HCT116 (cell line): Measurements from ENCODE around the gene FLVCR2.

ENCODE experiments used
- EZH2 ChIP-seq: fragments of 200-600 bp; sonication (generic); IDR thresholded peaks from 2 replicates; pipeline ENCODE4 v1.6.1; 2017; ENCODE audit warnings: antibody characterized with exemption, mixed run types
- EZH2phosphoT487 ChIP-seq: fragments of 200-600 bp; IDR thresholded peaks from 2 replicates; pipeline ENCODE4 v1.6.1; 2018; ENCODE audit warnings: antibody characterized with exemption, borderline replicate concordance
- FOSL1 ChIP-seq: IDR thresholded peaks from 2 replicates; pipeline ENCODE4 v1.6.1; 2012; ENCODE audit warnings: low read depth
- JUND ChIP-seq: IDR thresholded peaks from 2 replicates; pipeline ENCODE4 v1.6.1; 2012
- POLR2A ChIP-seq: IDR thresholded peaks from 2 replicates; pipeline ENCODE4 v1.7.0; 2011; ENCODE audit warnings: borderline replicate concordance; ENCODE audit not compliant: insufficient read depth, insufficient read length; ENCODE audit errors: extremely low read depth
- POLR2AphosphoS5 ChIP-seq: IDR thresholded peaks from 2 replicates; pipeline ENCODE4 v1.6.1; 2011; ENCODE audit warnings: mild to moderate bottlenecking, low read depth, low read length, moderate library complexity
- SIN3A ChIP-seq: IDR thresholded peaks from 2 replicates; pipeline ENCODE4 v1.6.1; 2012; ENCODE audit warnings: low read depth
- SP1 ChIP-seq: IDR thresholded peaks from 2 replicates; pipeline ENCODE4 v1.6.1; 2012; ENCODE audit warnings: low read depth
- TCF7L2 ChIP-seq: IDR thresholded peaks from 2 replicates; pipeline ENCODE4 v1.7.0; 2011; ENCODE audit warnings: borderline replicate concordance, inconsistent platforms; ENCODE audit not compliant: insufficient read depth, insufficient read length; ENCODE audit errors: extremely low read depth
- ZFX ChIP-seq: fragments of 450-650 bp; IDR thresholded peaks from 2 replicates; pipeline ENCODE4 v1.6.1; 2017
- ZNF274 ChIP-seq: fragments of 200-500 bp; sonication (Bioruptor generic); IDR thresholded peaks from 2 replicates; pipeline ENCODE4 v1.6.1; 2014; ENCODE audit warnings: mild to moderate bottlenecking, low read depth, low read length, inconsistent platforms
- TF ChIP-seq, protein P1 (sequence below): IDR thresholded peaks from 2 replicates; pipeline ENCODE4 v1.6.1; 2012; ENCODE audit warnings: low read depth
- TF ChIP-seq, protein P2 (sequence below), 3 experiments: fragments of 200-600 bp in 1 of 3; sonication (generic) in 1 of 3; IDR thresholded peaks in 2 of 3; conservative IDR thresholded peaks in 1 of 3; 2 replicates each; pipeline ENCODE4 v1.5.1; 2012 to 2017; ENCODE audit warnings: low read depth in 2 of 3, low read length in 2 of 3, antibody characterized with exemption in 1 of 3, borderline replicate concordance in 1 of 3, control low read depth in 1 of 3, mild to moderate bottlenecking in 1 of 3, mixed read lengths in 1 of 3, mixed run types in 1 of 3, moderate library complexity in 1 of 3; ENCODE audit not compliant: insufficient read depth in 1 of 3
- TF ChIP-seq, protein P3 (sequence below): IDR thresholded peaks from 2 replicates; pipeline ENCODE4 v1.6.1; 2012

DNA sequence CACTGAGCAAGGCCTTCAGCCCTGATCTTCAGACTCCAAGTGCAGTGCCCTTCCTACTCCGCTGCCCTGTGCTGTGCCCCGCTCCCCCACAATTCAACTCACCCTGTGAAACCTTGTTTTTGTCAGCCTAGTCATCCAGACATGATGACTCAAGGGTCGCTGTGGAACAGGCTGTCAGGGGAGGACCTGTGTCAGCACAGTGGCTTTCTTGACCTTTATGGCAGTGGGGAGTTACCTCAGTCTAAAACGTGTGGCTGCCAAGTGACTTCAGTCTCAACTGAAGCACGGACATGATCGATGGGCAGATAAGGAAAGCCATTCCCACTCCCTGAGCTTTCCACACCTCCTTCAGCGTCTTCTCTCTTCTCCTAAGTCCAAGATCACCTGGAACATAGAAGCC lies 16.3 kb upstream of the FLVCR2 start:
- TF ChIP-seq, protein P1, sequence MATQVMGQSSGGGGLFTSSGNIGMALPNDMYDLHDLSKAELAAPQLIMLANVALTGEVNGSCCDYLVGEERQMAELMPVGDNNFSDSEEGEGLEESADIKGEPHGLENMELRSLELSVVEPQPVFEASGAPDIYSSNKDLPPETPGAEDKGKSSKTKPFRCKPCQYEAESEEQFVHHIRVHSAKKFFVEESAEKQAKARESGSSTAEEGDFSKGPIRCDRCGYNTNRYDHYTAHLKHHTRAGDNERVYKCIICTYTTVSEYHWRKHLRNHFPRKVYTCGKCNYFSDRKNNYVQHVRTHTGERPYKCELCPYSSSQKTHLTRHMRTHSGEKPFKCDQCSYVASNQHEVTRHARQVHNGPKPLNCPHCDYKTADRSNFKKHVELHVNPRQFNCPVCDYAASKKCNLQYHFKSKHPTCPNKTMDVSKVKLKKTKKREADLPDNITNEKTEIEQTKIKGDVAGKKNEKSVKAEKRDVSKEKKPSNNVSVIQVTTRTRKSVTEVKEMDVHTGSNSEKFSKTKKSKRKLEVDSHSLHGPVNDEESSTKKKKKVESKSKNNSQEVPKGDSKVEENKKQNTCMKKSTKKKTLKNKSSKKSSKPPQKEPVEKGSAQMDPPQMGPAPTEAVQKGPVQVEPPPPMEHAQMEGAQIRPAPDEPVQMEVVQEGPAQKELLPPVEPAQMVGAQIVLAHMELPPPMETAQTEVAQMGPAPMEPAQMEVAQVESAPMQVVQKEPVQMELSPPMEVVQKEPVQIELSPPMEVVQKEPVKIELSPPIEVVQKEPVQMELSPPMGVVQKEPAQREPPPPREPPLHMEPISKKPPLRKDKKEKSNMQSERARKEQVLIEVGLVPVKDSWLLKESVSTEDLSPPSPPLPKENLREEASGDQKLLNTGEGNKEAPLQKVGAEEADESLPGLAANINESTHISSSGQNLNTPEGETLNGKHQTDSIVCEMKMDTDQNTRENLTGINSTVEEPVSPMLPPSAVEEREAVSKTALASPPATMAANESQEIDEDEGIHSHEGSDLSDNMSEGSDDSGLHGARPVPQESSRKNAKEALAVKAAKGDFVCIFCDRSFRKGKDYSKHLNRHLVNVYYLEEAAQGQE: no peak
- TF ChIP-seq, protein P2, sequence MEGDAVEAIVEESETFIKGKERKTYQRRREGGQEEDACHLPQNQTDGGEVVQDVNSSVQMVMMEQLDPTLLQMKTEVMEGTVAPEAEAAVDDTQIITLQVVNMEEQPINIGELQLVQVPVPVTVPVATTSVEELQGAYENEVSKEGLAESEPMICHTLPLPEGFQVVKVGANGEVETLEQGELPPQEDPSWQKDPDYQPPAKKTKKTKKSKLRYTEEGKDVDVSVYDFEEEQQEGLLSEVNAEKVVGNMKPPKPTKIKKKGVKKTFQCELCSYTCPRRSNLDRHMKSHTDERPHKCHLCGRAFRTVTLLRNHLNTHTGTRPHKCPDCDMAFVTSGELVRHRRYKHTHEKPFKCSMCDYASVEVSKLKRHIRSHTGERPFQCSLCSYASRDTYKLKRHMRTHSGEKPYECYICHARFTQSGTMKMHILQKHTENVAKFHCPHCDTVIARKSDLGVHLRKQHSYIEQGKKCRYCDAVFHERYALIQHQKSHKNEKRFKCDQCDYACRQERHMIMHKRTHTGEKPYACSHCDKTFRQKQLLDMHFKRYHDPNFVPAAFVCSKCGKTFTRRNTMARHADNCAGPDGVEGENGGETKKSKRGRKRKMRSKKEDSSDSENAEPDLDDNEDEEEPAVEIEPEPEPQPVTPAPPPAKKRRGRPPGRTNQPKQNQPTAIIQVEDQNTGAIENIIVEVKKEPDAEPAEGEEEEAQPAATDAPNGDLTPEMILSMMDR (IDR thresholded peaks at IDR 0.05 in 2 of 3, conservative IDR thresholded peaks at IDR 0.05 in 1 of 3; ENCODE audit: borderline replicate concordance in 1 of 3, insufficient read depth in 1 of 3, low read depth in 2 of 3, low read length in 2 of 3): no peak
- TF ChIP-seq POLR2AphosphoS5 (no peak), SP1 (no peak), TCF7L2 (no peak), SIN3A (no peak), POLR2A (no peak), FOSL1 (no peak), EZH2 (no peak), JUND (no peak), EZH2phosphoT487 (no peak), ZNF274 (no peak), ZFX (no peak)
- TF ChIP-seq, protein P3, sequence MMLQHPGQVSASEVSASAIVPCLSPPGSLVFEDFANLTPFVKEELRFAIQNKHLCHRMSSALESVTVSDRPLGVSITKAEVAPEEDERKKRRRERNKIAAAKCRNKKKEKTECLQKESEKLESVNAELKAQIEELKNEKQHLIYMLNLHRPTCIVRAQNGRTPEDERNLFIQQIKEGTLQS: no peak
